Panc1 (cell line): ENCODE data around the gene MED9. TPM values are rescaled to one million over a fixed set of nuclear protein-coding genes. Genes with fewer than 3 reads are reported as not detected.
A peak's percentile ranks its signal among the peaks of the same experiment; 100 is the strongest.

Experiments
- ATAC-seq: fragments of 200-7000 bp; cut with Tn5 transposase; 2 replicates; pipeline ENCODE4 v1.9.1; 2020; ENCODE audit warnings: mild to moderate bottlenecking, moderate library complexity
- BruUV-seq: library from RNA; stranded (reverse); fragments of 400-500 nt; replicated peaks from 2 replicates; lab custom pipeline; 2021; lab: Mats Ljungman, UMichigan
- CTCF ChIA-PET: fragments of 300-600 bp; sonication (Branson Sonifier 250); formaldehyde crosslinking; loops from one replicate; lab custom pipeline; 2022; ENCODE audit warnings: antibody characterized with exemption; lab: Charles Lee
- POLR2A ChIA-PET: fragments of 300-600 bp; sonication (Branson Sonifier 250); formaldehyde crosslinking; loops from one replicate; lab custom pipeline; 2022; ENCODE audit warnings: antibody characterized with exemption; lab: Charles Lee
- DNase-seq: peaks from one replicate; pipeline ENCODE4 v3.0.0-alpha.2; 2010; ENCODE audit warnings: low read depth, low spot score
- H3K27ac ChIP-seq: 2 replicates; pipeline ENCODE4 v1.5.1; 2011; ENCODE audit warnings: mild to moderate bottlenecking, low read length, inconsistent platforms
- H3K27me3 ChIP-seq: fragments of 200-500 bp; sonication (Bioruptor generic); 2 replicates; pipeline ENCODE4 v1.6.0; 2014; ENCODE audit warnings: low read length, inconsistent platforms; ENCODE audit not compliant: control insufficient read depth, insufficient read depth
- H3K36me3 ChIP-seq: fragments of 200-500 bp; sonication (Bioruptor generic); 2 replicates; pipeline ENCODE4 v1.5.1; 2014; ENCODE audit warnings: inconsistent platforms, mild to moderate bottlenecking, low read length, moderate library complexity; ENCODE audit not compliant: control insufficient read depth, insufficient read depth
- H3K4me1 ChIP-seq: 2 replicates; pipeline ENCODE4 v1.5.1; 2011; ENCODE audit warnings: inconsistent platforms, mild to moderate bottlenecking, low read length, moderate library complexity; ENCODE audit not compliant: control insufficient read depth, insufficient read depth
- H3K4me3 ChIP-seq, 2 experiments: 2 replicates each; pipeline ENCODE4 v1.5.1; 2011 to 2012; ENCODE audit warnings: low read depth in 2 of 2, low read length in 2 of 2, mild to moderate bottlenecking in 2 of 2, inconsistent platforms in 1 of 2, moderate library complexity in 1 of 2
- H3K9me3 ChIP-seq: fragments of 200-500 bp; sonication (Bioruptor generic); 2 replicates; pipeline ENCODE4 v1.5.1; 2014; ENCODE audit warnings: low read depth, mild to moderate bottlenecking, inconsistent platforms, low read length, moderate library complexity; ENCODE audit not compliant: control insufficient read depth, insufficient read depth
- CTCF ChIP-seq: fragments of 450-650 bp; IDR thresholded peaks from 2 replicates; pipeline ENCODE4 v1.5.1; 2017; ENCODE audit warnings: mild to moderate bottlenecking
- POLR2AphosphoS5 ChIP-seq: IDR thresholded peaks from 2 replicates; pipeline ENCODE4 v1.6.1; 2012; ENCODE audit warnings: mild to moderate bottlenecking, low read depth, low read length, moderate library complexity
- REST ChIP-seq, 2 experiments: IDR thresholded peaks; 2 replicates each; pipeline ENCODE4 v1.6.1; 2011 to 2012; ENCODE audit warnings: low read depth in 2 of 2, control low read depth in 1 of 2, low read length in 1 of 2, mild to moderate bottlenecking in 1 of 2, moderate library complexity in 1 of 2; ENCODE audit not compliant: insufficient read depth in 1 of 2
- SIN3A ChIP-seq: IDR thresholded peaks from 2 replicates; pipeline ENCODE4 v1.6.1; 2012; ENCODE audit warnings: low read depth, mild to moderate bottlenecking, low read length, moderate library complexity, borderline replicate concordance; ENCODE audit not compliant: insufficient read depth
- TCF7L2 ChIP-seq: IDR thresholded peaks from 2 replicates; pipeline ENCODE4 v1.6.1; 2011; ENCODE audit warnings: mild to moderate bottlenecking, low read depth, low read length, inconsistent platforms
- in situ Hi-C: cut with HindIII; loops from 2 replicates; pipeline ENCODE4 v1.10.0; 2016; ENCODE audit warnings: low sequenced_read_pairs, low pct_unique_long_range_greater_than_20kb
- intact Hi-C: fragments of 100-400 bp; cut with micrococcal nuclease; formaldehyde crosslinking; loops from one replicate; pipeline ENCODE4 v1.10.0; 2022; ENCODE audit not compliant: unreplicated experiment
- total RNA-seq: library from RNA; stranded (reverse); gene quantifications from one replicate; pipeline ENCODE4 v1.2.1, GENCODE V29; 2021; ENCODE audit not compliant: unreplicated experiment

The MED9 gene
- total RNA-seq, 1 experiment from 2014 or later: 11.1 TPM

- intact Hi-C loops: no loop called here
Measured at GRCh38 chr17:17533901-17534441, 57.2 kb downstream of the MED9 start.

DNA sequence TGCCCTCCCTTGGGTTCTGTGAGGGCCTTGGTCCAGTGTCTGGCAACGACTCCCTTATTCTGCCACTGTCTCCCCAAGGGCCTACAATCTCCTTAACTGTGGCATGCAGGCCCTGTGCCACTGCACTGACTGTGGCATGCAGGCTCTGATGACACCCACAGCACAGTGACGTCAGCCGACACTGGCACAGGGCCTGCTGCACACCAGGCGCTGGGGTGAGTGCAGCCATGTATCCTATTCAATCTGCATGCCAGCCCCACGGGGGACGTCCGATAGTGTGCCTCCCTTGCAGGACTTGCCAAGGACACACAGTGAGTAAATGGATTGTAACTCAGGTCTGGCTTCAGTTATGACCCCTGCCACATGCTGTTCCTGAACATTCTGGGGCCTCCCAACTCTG is 59.2 kb downstream of the MED9 start:
- Histone ChIP-seq H3K4me3 (no peak overlapping the region), H3K36me3 (no peaks in the 10 kb centered on the region), H3K27me3 (no peaks in the 10 kb centered on the region), H3K4me1 (no peaks in the 10 kb centered on the region), H3K27ac (no peak overlapping the region), H3K9me3 (no peaks in the 10 kb centered on the region)
- in situ Hi-C loops (no loop called here), intact Hi-C loops (no loop called here)
- DNase-seq: no peak
- ATAC-seq: peak; percentile 41; the same call in 1 of the 2 replicates
- CTCF ChIA-PET: interaction anchor here (0.7 kb wide), 1 partner anchor 39 kb away, joined by 4 read pairs; no protein-coding TSS in a partner anchor
- POLR2A ChIA-PET: interaction anchor here (0.5 kb wide), 1 partner anchor 110 kb away, joined by 7 read pairs; no protein-coding TSS in a partner anchor
- TF ChIP-seq TCF7L2 (no peak), SIN3A (no peak), CTCF (no peak), REST (IDR thresholded peaks at IDR 0.05; ENCODE audit: insufficient read depth in 1 of 2, low read depth in 2 of 2, low read length in 1 of 2) (no peak), POLR2AphosphoS5 (no peak)
- no TSS peak for BruUV-seq

More at GRCh38 chr17:17533901-17534441, 57.2 kb downstream of the MED9 start:
- ChIA-PET CTCF (no interaction called here), POLR2A (no interaction called here)
- Histone ChIP-seq H3K4me3 (no peak overlapping the region), H3K4me1 (no peaks in the 10 kb centered on the region), H3K36me3 (no peaks in the 10 kb centered on the region), H3K27ac (no peak overlapping the region), H3K9me3 (no peaks in the 10 kb centered on the region), H3K27me3 (no peaks in the 10 kb centered on the region)
- DNase-seq: no peak
- TF ChIP-seq POLR2AphosphoS5: no peak
- no peak for TF ChIP-seq REST (IDR thresholded peaks at IDR 0.05; ENCODE audit: insufficient read depth in 1 of 2, low read depth in 2 of 2, low read length in 1 of 2)
- no peak for TF ChIP-seq TCF7L2
- TF ChIP-seq SIN3A: no peak
- TF ChIP-seq CTCF: no peak
- in situ Hi-C loops: no loop called here
- BruUV-seq: no TSS peak
- no peak for ATAC-seq
